Nephron (organoid): Measurements from ENCODE around the gene WWC2.
A peak's percentile ranks its signal among the peaks of the same experiment; 100 is the strongest.
"Not testable (repeated sequence)": the region's sequence is repeated elsewhere in the genome, so short reads cannot be mapped to it uniquely, and the experiment has no call there.

ENCODE experiments used
- H3K27ac Mint-ChIP-seq, 3 experiments: 2 replicates each; pipeline ENCODE4 v1.8.0; 2020; ENCODE audit warnings: mixed read lengths in 3 of 3, mild to moderate bottlenecking in 2 of 3, moderate library complexity in 1 of 3
- H3K27me3 Mint-ChIP-seq: 2 replicates; pipeline ENCODE4 v1.8.0; 2021; ENCODE audit warnings: low read depth, mild to moderate bottlenecking, moderate library complexity, mixed read lengths
- H3K36me3 Mint-ChIP-seq: 2 replicates; pipeline ENCODE4 v1.8.0; 2020; ENCODE audit warnings: low read depth, mixed read lengths
- H3K4me1 Mint-ChIP-seq: 2 replicates; pipeline ENCODE4 v1.8.0; 2020; ENCODE audit warnings: mixed read lengths
- H3K4me3 Mint-ChIP-seq, 3 experiments: 2 replicates each; pipeline ENCODE4 v1.8.0; 2020; ENCODE audit warnings: mild to moderate bottlenecking in 3 of 3, mixed read lengths in 3 of 3, moderate library complexity in 2 of 3
- H3K9me3 Mint-ChIP-seq: 2 replicates; pipeline ENCODE4 v1.8.0; 2020; ENCODE audit warnings: mixed read lengths
- CTCF ChIP-seq, 3 experiments: fragments of 200-600 bp; sonication (generic); IDR thresholded peaks; one replicate each; pipeline ENCODE4 v1.5.0; 2021; ENCODE audit warnings: antibody characterized with exemption in 3 of 3; ENCODE audit not compliant: unreplicated experiment in 3 of 3

Gene WWC2

GRCh38 chr4:183118585-183118984 lies 19.5 kb downstream of the WWC2 start:
- no peak for TF ChIP-seq CTCF (IDR thresholded peaks at IDR 0.05; ENCODE audit: unreplicated experiment in 3 of 3)
- no peak overlapping the region for H3K4me3 Mint-ChIP-seq
- H3K4me1 Mint-ChIP-seq, result peaks cover 14% of the 10 kb centered on the region
- peak overlapping the region; percentile 53 to 90 (median 66) for H3K27ac Mint-ChIP-seq
- H3K36me3 Mint-ChIP-seq, result no peaks in the 10 kb centered on the region
- H3K27me3 Mint-ChIP-seq, result no peaks in the 10 kb centered on the region
- no peaks in the 10 kb centered on the region for H3K9me3 Mint-ChIP-seq

- not testable (repeated sequence) for H3K27me3 Mint-ChIP-seq, H3K27ac Mint-ChIP-seq, H3K36me3 Mint-ChIP-seq, H3K4me3 Mint-ChIP-seq, H3K9me3 Mint-ChIP-seq
- H3K4me1 Mint-ChIP-seq, result peaks cover 19% of the 10 kb centered on the region
Observed at GRCh38 chr4:183121660-183122059, 22.6 kb downstream of the WWC2 start.

GRCh38 chr4:183124228-183124627 lies 25.2 kb downstream of the WWC2 start:
- no peaks in the 10 kb centered on the region for H3K9me3 Mint-ChIP-seq
- no peak overlapping the region for H3K4me3 Mint-ChIP-seq
- no peak for TF ChIP-seq CTCF (IDR thresholded peaks at IDR 0.05; ENCODE audit: unreplicated experiment in 3 of 3)
- no peaks in the 10 kb centered on the region for H3K27me3 Mint-ChIP-seq
- no peaks in the 10 kb centered on the region for H3K36me3 Mint-ChIP-seq
- peaks cover 5% of the 10 kb centered on the region for H3K4me1 Mint-ChIP-seq
- H3K27ac Mint-ChIP-seq, result peak overlapping the region in 2 of 3 experiments; percentile 17 to 21

GRCh38 chr4:183124865-183125264 lies 25.8 kb downstream of the WWC2 start:
- no peak overlapping the region for H3K27ac Mint-ChIP-seq
- no peak for TF ChIP-seq CTCF (IDR thresholded peaks at IDR 0.05; ENCODE audit: unreplicated experiment in 3 of 3)
- H3K9me3 Mint-ChIP-seq, result no peaks in the 10 kb centered on the region
- no peaks in the 10 kb centered on the region for H3K27me3 Mint-ChIP-seq
- peaks cover 5% of the 10 kb centered on the region for H3K4me1 Mint-ChIP-seq
- H3K36me3 Mint-ChIP-seq, result no peaks in the 10 kb centered on the region
- H3K4me3 Mint-ChIP-seq, result no peak overlapping the region

GRCh38 chr4:183129125-183129524 lies 30.1 kb downstream of the WWC2 start:
- H3K27ac Mint-ChIP-seq, result no peak overlapping the region

GRCh38 chr4:183129675-183130074 lies 30.6 kb downstream of the WWC2 start:
- no peak overlapping the region for H3K27ac Mint-ChIP-seq
- H3K27me3 Mint-ChIP-seq, result no peaks in the 10 kb centered on the region
- no peaks in the 10 kb centered on the region for H3K9me3 Mint-ChIP-seq
- peaks cover 7% of the 10 kb centered on the region for H3K4me1 Mint-ChIP-seq
- H3K36me3 Mint-ChIP-seq, result no peaks in the 10 kb centered on the region
- no peak overlapping the region for H3K4me3 Mint-ChIP-seq
- TF ChIP-seq CTCF (IDR thresholded peaks at IDR 0.05; ENCODE audit: unreplicated experiment in 3 of 3), result no peak

More at GRCh38 chr4:183129125-183129524, 30.1 kb downstream of the WWC2 start:
- no peak for TF ChIP-seq CTCF (IDR thresholded peaks at IDR 0.05; ENCODE audit: unreplicated experiment in 3 of 3)
- Mint-ChIP-seq H3K4me1 (peaks cover 8% of the 10 kb centered on the region), H3K9me3 (no peaks in the 10 kb centered on the region), H3K27me3 (no peaks in the 10 kb centered on the region), H3K36me3 (no peaks in the 10 kb centered on the region), H3K4me3 (no peak overlapping the region)
